Keratinocyte (primary cell): ENCODE results near the gene MPPED1.

Experiments
- EZH2 ChIP-seq: IDR thresholded peaks from one replicate; pipeline ENCODE4 v1.6.1; 2012; ENCODE audit warnings: inconsistent platforms, mild to moderate bottlenecking, low read length, moderate library complexity
- TF ChIP-seq, protein P1 (sequence below), 3 experiments: IDR thresholded peaks in 1 of 3; conservative IDR thresholded peaks in 1 of 3; optimal IDR thresholded peaks in 1 of 3; 2 replicates in 2 of 3; 3 replicates in 1 of 3; pipeline versions ENCODE3 to v1.5.1; 2011; ENCODE audit warnings: low read length in 3 of 3, mild to moderate bottlenecking in 3 of 3, moderate library complexity in 2 of 3, control low read depth in 1 of 3, inconsistent platforms in 1 of 3; ENCODE audit not compliant: insufficient read depth in 2 of 3; ENCODE audit errors: extremely low read depth in 1 of 3

- TF ChIP-seq, protein P1, sequence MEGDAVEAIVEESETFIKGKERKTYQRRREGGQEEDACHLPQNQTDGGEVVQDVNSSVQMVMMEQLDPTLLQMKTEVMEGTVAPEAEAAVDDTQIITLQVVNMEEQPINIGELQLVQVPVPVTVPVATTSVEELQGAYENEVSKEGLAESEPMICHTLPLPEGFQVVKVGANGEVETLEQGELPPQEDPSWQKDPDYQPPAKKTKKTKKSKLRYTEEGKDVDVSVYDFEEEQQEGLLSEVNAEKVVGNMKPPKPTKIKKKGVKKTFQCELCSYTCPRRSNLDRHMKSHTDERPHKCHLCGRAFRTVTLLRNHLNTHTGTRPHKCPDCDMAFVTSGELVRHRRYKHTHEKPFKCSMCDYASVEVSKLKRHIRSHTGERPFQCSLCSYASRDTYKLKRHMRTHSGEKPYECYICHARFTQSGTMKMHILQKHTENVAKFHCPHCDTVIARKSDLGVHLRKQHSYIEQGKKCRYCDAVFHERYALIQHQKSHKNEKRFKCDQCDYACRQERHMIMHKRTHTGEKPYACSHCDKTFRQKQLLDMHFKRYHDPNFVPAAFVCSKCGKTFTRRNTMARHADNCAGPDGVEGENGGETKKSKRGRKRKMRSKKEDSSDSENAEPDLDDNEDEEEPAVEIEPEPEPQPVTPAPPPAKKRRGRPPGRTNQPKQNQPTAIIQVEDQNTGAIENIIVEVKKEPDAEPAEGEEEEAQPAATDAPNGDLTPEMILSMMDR (optimal IDR thresholded peaks at IDR 0.05 in 1 of 3, IDR thresholded peaks at IDR 0.05 in 1 of 3, conservative IDR thresholded peaks at IDR 0.05 in 1 of 3; ENCODE audit: extremely low read depth in 1 of 3, insufficient read depth in 2 of 3, low read length in 3 of 3): no peak
- no peak for TF ChIP-seq EZH2
These were observed 59.9 kb downstream of the MPPED1 start for GRCh38 chr22:43471606-43472135.
